Adrenal gland (tissue), 5 donors: ENCODE results near the gene DPEP1.

Experiments used
- POLR2A ChIP-seq, 2 donors: fragments of 450-650 bp; IDR thresholded peaks; one replicate each; pipeline ENCODE4 v1.6.1; 2017; ENCODE audit warnings: antibody characterized with exemption in 2 of 2, mild to moderate bottlenecking in 2 of 2, moderate library complexity in 1 of 2
- TF ChIP-seq, protein P1 (sequence below), 6 experiments: fragments of 450-650 bp in 4 of 6; fragments of 200-600 bp in 2 of 6; sonication (generic) in 1 of 6; IDR thresholded peaks; 1 replicate in 5 of 6; 2 replicates in 1 of 6; pipeline versions ENCODE4 v1.5.1 to v1.8.0; 2016 to 2021; ENCODE audit warnings: antibody characterized with exemption in 6 of 6, mild to moderate bottlenecking in 2 of 6, moderate library complexity in 1 of 6
- donor health status: DM: no; HTN: no; CAD: no.

DNA sequence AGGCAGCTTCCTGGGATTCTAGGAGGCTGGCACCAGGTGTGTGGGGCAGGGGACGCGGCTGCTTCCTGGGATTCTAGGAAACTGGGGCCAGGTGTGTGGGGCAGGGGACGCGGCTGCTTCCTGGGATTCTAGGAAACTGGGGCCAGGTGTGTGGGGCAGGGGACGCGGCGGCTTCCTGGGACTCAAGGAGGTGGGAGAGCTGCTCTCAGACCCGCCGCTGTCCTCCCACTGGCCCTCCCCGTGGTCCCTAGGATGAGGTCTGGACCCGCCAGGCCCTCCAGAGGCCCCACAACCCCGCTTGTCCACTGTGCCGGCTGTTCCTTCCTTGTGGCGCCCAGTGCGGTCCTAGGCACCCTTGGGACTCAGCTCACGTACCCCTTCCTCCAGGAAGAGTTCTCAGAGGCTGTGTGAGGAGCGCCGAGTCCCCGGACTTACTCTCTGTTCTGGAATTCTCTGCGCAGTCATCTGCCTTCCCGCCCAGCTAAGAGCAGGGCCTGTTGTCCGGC, 565 bp downstream of the DPEP1 start:
- TF ChIP-seq POLR2A (IDR thresholded peaks at IDR 0.05): no peak
- TF ChIP-seq, protein P1, sequence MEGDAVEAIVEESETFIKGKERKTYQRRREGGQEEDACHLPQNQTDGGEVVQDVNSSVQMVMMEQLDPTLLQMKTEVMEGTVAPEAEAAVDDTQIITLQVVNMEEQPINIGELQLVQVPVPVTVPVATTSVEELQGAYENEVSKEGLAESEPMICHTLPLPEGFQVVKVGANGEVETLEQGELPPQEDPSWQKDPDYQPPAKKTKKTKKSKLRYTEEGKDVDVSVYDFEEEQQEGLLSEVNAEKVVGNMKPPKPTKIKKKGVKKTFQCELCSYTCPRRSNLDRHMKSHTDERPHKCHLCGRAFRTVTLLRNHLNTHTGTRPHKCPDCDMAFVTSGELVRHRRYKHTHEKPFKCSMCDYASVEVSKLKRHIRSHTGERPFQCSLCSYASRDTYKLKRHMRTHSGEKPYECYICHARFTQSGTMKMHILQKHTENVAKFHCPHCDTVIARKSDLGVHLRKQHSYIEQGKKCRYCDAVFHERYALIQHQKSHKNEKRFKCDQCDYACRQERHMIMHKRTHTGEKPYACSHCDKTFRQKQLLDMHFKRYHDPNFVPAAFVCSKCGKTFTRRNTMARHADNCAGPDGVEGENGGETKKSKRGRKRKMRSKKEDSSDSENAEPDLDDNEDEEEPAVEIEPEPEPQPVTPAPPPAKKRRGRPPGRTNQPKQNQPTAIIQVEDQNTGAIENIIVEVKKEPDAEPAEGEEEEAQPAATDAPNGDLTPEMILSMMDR (IDR thresholded peaks at IDR 0.05): no peak
